Loucy (cell line): Measurements from ENCODE around the gene SOD3.

Experiments
- H2AFZ ChIP-seq: fragments of 200-600 bp; sonication (generic); 2 replicates; pipeline ENCODE4 v1.6.0; 2016; ENCODE audit warnings: antibody characterized with exemption, mild to moderate bottlenecking, low read length, moderate library complexity
- H3F3A ChIP-seq: fragments of 200-600 bp; 2 replicates; pipeline ENCODE4 v1.6.0; 2016; ENCODE audit warnings: antibody characterized with exemption, low read depth, mild to moderate bottlenecking
- H3K27me3 ChIP-seq: fragments of 200-600 bp; sonication (generic); 2 replicates; pipeline ENCODE4 v1.6.1; 2014; ENCODE audit warnings: low read length, mild to moderate bottlenecking; ENCODE audit not compliant: insufficient read depth, poor library complexity, severe bottlenecking
- H3K36me3 ChIP-seq: fragments of 200-600 bp; sonication (generic); 2 replicates; pipeline ENCODE4 v1.6.1; 2016; ENCODE audit warnings: low read length; ENCODE audit not compliant: insufficient read depth
- H3K4me1 ChIP-seq: fragments of 200-600 bp; sonication (generic); 2 replicates; pipeline ENCODE4 v1.5.1; 2014; ENCODE audit warnings: low read length, mild to moderate bottlenecking; ENCODE audit not compliant: insufficient read depth, poor library complexity, severe bottlenecking
- H3K4me2 ChIP-seq: fragments of 200-600 bp; sonication (generic); 2 replicates; pipeline ENCODE4 v1.6.0; 2014; ENCODE audit warnings: antibody characterized with exemption, low read length, low read depth, mild to moderate bottlenecking; ENCODE audit not compliant: poor library complexity, severe bottlenecking
- H3K4me3 ChIP-seq: fragments of 200-600 bp; sonication (generic); 2 replicates; pipeline ENCODE4 v1.5.1; 2014; ENCODE audit warnings: low read length, mild to moderate bottlenecking, mixed read lengths; ENCODE audit not compliant: poor library complexity, severe bottlenecking
- H3K79me2 ChIP-seq: fragments of 200-600 bp; sonication (generic); 2 replicates; pipeline ENCODE4 v1.6.1; 2014; ENCODE audit warnings: low read length; ENCODE audit not compliant: insufficient read depth
- H3K9ac ChIP-seq: fragments of 200-600 bp; sonication (generic); 2 replicates; pipeline ENCODE4 v1.6.0; 2014; ENCODE audit warnings: mild to moderate bottlenecking, low read depth, low read length, moderate library complexity; ENCODE audit not compliant: poor library complexity, severe bottlenecking
- H3K9me2 ChIP-seq: fragments of 200-600 bp; sonication (generic); replicated peaks from 2 replicates; pipeline ENCODE4 v1.6.1; 2016; ENCODE audit warnings: low read depth, low read length, mixed read lengths
- H3K9me3 ChIP-seq: fragments of 200-600 bp; sonication (generic); 2 replicates; pipeline ENCODE4 v1.6.1; 2014; ENCODE audit warnings: mild to moderate bottlenecking, antibody characterized with exemption, low read length, low read depth; ENCODE audit not compliant: insufficient read depth
- H4K20me1 ChIP-seq: fragments of 200-600 bp; sonication (generic); 2 replicates; pipeline ENCODE4 v1.6.0; 2014; ENCODE audit warnings: antibody characterized with exemption, low read length, mild to moderate bottlenecking; ENCODE audit not compliant: insufficient read depth, poor library complexity, severe bottlenecking
- CTCF ChIP-seq: fragments of 200-600 bp; sonication (generic); conservative IDR thresholded peaks from 2 replicates; pipeline ENCODE4 v1.5.1; 2014; ENCODE audit warnings: mild to moderate bottlenecking, antibody characterized with exemption, low read length
- EZH2phosphoT487 ChIP-seq: fragments of 200-600 bp; IDR thresholded peaks from 2 replicates; pipeline ENCODE4 v1.6.1; 2018; ENCODE audit warnings: antibody characterized with exemption, mild to moderate bottlenecking, moderate library complexity, borderline replicate concordance

Gene SOD3

GRCh38 chr4:24775750-24776149 is 19.6 kb upstream of the SOD3 start:
- H3K4me1 ChIP-seq: no peaks in the 10 kb centered on the region

GRCh38 chr4:24777536-24778463 is 17.6 kb upstream of the SOD3 start:
- Histone ChIP-seq H3K4me3 (no peak overlapping the region), H3K4me2 (no peak overlapping the region), H3K9me2 (no peaks in the 10 kb centered on the region; the same call in 1 of the 2 replicates), H3K27me3 (no peaks in the 10 kb centered on the region), H2AFZ (no peak overlapping the region), H4K20me1 (no peaks in the 10 kb centered on the region), H3K79me2 (no peaks in the 10 kb centered on the region), H3K36me3 (no peaks in the 10 kb centered on the region), H3K9me3 (no peaks in the 10 kb centered on the region), H3K4me1 (no peaks in the 10 kb centered on the region), H3K9ac (no peak overlapping the region), H3F3A (no peaks in the 10 kb centered on the region)
- TF ChIP-seq EZH2phosphoT487 (no peak), CTCF (no peak)

More at GRCh38 chr4:24775750-24776149, 19.6 kb upstream of the SOD3 start:
- Histone ChIP-seq H4K20me1 (no peaks in the 10 kb centered on the region), H3K4me3 (no peak overlapping the region), H3K9me2 (no peaks in the 10 kb centered on the region; the same call in 1 of the 2 replicates), H3K9ac (no peak overlapping the region), H3K36me3 (no peaks in the 10 kb centered on the region), H3K9me3 (no peaks in the 10 kb centered on the region), H3K4me2 (no peak overlapping the region), H2AFZ (no peak overlapping the region), H3K79me2 (no peaks in the 10 kb centered on the region), H3K27me3 (no peaks in the 10 kb centered on the region), H3F3A (no peaks in the 10 kb centered on the region)
- TF ChIP-seq CTCF (no peak), EZH2phosphoT487 (no peak)

- Histone ChIP-seq H3K9me2 (no peaks in the 10 kb centered on the region; the same call in 1 of the 2 replicates), H3K79me2 (no peaks in the 10 kb centered on the region), H3K9me3 (no peaks in the 10 kb centered on the region), H3K4me1 (no peaks in the 10 kb centered on the region), H3K4me3 (no peak overlapping the region), H2AFZ (no peak overlapping the region), H3K9ac (no peak overlapping the region), H3K4me2 (no peak overlapping the region), H3K27me3 (no peaks in the 10 kb centered on the region), H3K36me3 (no peaks in the 10 kb centered on the region), H3F3A (no peaks in the 10 kb centered on the region), H4K20me1 (no peaks in the 10 kb centered on the region)
- no peak for TF ChIP-seq CTCF
- no peak for TF ChIP-seq EZH2phosphoT487
Observed at GRCh38 chr4:24778464-24779225, 16.7 kb upstream of the SOD3 start.
